ENCODE measurements around the gene GIMAP2.

The GIMAP2 gene

GRCh38 chr7:150735596-150736358 lies 50.3 kb downstream of the GIMAP2 start:
- no peak for DNase-seq

GRCh38 chr7:150736864-150737263 lies 51.4 kb downstream of the GIMAP2 start:
- no peak for DNase-seq

DNA sequence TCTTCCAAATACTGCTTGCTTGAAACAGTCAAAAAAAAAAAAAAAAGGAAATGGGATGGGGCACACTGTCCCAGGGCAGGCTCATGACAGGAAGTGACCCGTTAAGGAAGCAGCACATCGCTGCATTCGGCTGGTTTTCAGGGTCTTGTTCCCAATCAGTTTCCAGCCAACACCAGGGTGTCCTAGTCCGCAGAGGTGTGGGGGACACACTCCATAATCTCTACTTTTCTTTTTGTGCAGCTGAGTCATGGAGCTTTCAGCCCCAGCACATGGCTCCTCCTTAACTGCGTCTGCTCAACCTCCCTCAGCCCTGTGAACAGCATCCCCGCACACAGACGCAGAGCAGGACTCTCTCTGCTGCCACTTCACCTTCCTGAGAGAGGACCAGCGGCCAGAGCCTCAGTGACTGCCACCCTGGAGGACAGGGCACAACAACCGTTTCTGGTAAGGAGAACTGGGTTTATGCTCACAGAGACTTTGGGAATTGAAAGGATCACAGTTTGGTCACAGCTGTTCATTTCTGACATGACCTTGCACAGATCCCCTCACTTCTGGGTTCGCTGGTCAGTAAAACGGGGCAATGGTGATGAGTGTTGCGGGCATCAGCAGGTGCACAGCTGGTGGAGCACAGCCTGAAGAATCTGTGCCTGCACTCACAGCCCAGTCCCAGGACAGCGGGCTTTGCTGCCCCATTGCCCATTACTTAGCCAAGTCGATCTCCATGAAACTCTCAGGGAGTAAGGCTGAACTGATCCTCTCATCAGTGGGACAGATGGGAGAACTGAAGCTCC lies 52.0 kb downstream of the GIMAP2 start, which contains the start of gene GIMAP5:
Gene GIMAP5, plus strand, starts transcription at position 154 of the 791 bp plus-strand sequence. CDS start 3,467 bp downstream, outside the sequence.
- DNase-seq = no peak

DNA sequence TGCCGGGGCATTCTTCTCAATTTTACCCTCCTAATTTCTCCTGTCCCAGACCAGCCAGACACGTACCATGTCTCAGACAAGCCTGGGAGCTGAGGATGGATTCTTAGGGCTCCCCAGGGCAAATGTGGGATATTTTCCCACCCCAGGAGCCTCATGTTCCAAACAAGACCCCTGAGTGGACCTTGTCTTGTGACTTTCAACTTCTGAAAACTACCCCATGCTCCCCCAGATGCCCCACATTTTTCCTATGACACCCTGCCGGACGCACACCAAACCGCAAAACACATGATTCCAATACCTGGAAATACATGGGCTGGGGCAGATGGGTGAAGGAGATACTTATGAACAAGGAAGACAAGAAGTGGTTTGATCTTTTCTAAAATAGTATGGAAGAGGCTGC lies 52.6 kb downstream of the GIMAP2 start:
- DNase-seq = no peak

DNA sequence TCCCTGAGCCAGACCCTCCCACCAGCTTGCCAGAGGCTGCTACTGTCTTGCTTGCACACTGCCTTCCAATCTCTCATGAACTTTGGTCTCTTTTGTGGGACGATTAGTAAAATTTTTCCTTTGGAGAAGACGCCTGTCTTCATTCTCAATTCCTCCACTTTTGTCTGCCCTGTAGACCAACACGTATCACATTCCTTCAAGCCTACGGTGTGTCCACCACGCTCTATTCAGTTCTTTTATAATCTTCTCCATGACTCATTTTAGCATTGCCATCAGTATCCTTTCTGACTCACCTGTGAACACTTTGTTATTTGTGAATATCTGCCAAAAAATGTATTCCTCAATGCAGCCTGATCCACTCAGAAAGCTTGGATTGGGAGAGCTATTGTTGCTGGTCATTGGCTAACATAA lies 53.1 kb downstream of the GIMAP2 start:
- DNase-seq = no peak

GRCh38 chr7:150739033-150739432 lies 53.5 kb downstream of the GIMAP2 start:
- DNase-seq = no peak

- no peak for DNase-seq
Measured at GRCh38 chr7:150740053-150740452, 54.5 kb downstream of the GIMAP2 start.

DNA sequence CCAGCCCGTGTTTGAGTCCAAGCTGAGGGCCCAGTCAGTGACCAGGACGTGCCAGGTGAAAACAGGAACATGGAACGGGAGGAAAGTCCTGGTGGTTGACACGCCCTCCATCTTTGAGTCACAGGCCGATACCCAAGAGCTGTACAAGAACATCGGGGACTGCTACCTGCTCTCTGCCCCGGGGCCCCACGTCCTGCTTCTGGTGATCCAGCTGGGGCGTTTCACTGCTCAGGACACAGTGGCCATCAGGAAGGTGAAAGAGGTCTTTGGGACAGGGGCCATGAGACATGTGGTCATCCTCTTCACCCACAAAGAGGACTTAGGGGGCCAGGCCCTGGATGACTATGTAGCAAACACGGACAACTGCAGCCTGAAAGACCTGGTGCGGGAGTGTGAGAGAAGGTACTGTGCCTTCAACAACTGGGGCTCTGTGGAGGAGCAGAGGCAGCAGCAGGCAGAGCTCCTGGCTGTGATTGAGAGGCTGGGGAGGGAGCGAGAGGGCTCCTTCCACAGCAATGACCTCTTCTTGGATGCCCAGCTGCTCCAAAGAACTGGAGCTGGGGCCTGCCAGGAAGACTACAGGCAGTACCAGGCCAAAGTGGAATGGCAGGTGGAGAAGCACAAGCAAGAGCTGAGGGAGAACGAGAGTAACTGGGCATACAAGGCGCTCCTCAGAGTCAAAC lies 56.9 kb downstream of the GIMAP2 start:
- DNase-seq = no peak
